ENCODE data around the gene ANLN.
A peak's percentile ranks its signal among the peaks of the same experiment; 100 is the strongest.
"Not testable (repeated sequence)": the region's sequence is repeated elsewhere in the genome, so short reads cannot be mapped to it uniquely, and the experiment has no call there.

Gene ANLN

GRCh38 chr7:36484265-36484664, 94.6 kb downstream of the ANLN start:
- H3K4me3 ChIP-seq (ENCODE audit: control insufficient read depth, low read depth, low read length): no peak overlapping the region
- TF ChIP-seq, protein P1, sequence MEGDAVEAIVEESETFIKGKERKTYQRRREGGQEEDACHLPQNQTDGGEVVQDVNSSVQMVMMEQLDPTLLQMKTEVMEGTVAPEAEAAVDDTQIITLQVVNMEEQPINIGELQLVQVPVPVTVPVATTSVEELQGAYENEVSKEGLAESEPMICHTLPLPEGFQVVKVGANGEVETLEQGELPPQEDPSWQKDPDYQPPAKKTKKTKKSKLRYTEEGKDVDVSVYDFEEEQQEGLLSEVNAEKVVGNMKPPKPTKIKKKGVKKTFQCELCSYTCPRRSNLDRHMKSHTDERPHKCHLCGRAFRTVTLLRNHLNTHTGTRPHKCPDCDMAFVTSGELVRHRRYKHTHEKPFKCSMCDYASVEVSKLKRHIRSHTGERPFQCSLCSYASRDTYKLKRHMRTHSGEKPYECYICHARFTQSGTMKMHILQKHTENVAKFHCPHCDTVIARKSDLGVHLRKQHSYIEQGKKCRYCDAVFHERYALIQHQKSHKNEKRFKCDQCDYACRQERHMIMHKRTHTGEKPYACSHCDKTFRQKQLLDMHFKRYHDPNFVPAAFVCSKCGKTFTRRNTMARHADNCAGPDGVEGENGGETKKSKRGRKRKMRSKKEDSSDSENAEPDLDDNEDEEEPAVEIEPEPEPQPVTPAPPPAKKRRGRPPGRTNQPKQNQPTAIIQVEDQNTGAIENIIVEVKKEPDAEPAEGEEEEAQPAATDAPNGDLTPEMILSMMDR (conservative IDR thresholded peaks at IDR 0.05; ENCODE audit: control insufficient read depth, insufficient read depth, low read depth, low read length): no peak
- no peak for DNase-seq (ENCODE audit: low read depth)

DNA sequence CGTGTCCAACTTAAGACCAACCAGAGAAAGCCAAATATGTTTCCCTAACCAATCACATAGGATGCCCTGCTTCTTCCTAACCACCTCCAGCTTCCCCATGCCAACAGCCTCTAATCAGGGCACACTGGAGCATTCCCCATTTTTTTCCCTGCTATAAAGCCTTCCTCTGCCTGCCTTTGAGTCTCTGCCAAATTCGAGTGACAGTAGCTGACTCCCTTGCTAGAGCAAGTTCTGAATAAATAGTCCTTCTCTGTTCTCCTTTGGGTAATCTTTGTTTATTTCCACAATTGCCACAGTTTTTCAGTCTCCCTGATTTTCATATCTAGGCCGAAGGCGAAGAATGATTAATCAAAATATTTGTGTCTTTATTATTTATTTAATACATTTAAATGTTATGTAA, 96.7 kb downstream of the ANLN start:
- DNase-seq (ENCODE audit: low read depth): no peak
- TF ChIP-seq, protein P1 (conservative IDR thresholded peaks at IDR 0.05; ENCODE audit: control insufficient read depth, insufficient read depth, low read depth, low read length): no peak
- no peak overlapping the region for H3K4me3 ChIP-seq (ENCODE audit: control insufficient read depth, low read depth, low read length)

DNA sequence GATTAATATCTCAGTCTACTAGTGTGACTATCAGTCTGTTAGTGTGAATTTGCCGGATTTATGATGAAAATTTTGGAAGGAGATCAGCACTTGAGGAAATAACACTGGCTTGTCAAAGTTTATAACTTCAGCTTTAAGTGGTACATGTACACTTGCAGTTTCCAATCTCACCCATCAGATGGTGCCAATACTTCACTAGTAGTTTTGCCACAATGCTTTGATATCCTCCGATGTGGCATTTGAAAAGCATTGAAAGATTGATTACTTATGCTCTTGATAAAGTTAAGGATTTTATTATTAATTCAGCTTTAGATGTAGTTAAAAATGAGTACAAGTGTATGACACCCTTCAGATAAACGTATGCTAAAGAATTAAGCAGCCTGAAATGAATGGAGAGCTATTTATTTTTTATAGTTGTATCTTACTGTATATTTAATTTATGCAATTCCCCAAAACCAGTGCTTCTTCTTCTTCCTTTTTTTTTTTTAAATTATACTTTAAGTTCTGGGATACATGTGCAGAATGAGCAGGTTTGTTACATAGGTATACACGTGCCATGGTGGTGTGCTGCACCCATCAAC, 98.2 kb downstream of the ANLN start:
- no peak overlapping the region for H3K4me3 ChIP-seq (ENCODE audit: control insufficient read depth, low read depth, low read length)
- DNase-seq (ENCODE audit: low read depth): peak; percentile 65

GRCh38 chr7:36488672-36489071, 99.0 kb downstream of the ANLN start:
- DNase-seq (ENCODE audit: low read depth); H3K4me3 ChIP-seq (ENCODE audit: control insufficient read depth, low read depth, low read length): not testable (repeated sequence)

More for the DNA sequence above, 98.2 kb downstream of the ANLN start:
- TF ChIP-seq, protein P1 (conservative IDR thresholded peaks at IDR 0.05; ENCODE audit: control insufficient read depth, insufficient read depth, low read depth, low read length): peak; percentile 74

GRCh38 chr7:36490419-36490830, 100.8 kb downstream of the ANLN start:
- DNase-seq (ENCODE audit: low read depth): no peak
- TF ChIP-seq, protein P1 (conservative IDR thresholded peaks at IDR 0.05; ENCODE audit: control insufficient read depth, insufficient read depth, low read depth, low read length): no peak
- H3K4me3 ChIP-seq (ENCODE audit: control insufficient read depth, low read depth, low read length): no peak overlapping the region

- no peak overlapping the region for H3K4me3 ChIP-seq (ENCODE audit: control insufficient read depth, low read depth, low read length)
- TF ChIP-seq, protein P1 (conservative IDR thresholded peaks at IDR 0.05; ENCODE audit: control insufficient read depth, insufficient read depth, low read depth, low read length): no peak
- no peak for DNase-seq (ENCODE audit: low read depth)
Observed at GRCh38 chr7:36491317-36491716, 101.7 kb downstream of the ANLN start.

DNA sequence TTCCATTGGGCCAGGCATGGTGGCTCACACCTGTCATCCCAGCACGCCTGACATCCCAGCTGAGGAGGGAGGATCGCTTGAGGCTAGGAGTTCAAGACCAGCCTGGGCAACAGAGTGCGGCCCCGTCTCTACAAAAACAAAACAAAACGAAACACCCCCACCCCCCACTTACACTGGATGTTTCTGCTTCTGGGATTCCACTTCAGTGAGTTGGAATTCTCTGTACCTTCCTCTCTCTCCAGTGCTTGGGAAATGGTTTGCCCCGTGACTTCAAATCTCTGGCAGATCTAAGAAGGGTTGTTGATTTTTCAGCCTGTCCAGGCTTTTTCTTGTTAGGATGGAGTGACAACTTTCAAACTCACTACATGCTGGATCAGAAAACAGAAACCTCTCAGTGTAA, 106.9 kb downstream of the ANLN start:
- DNase-seq (ENCODE audit: low read depth): no peak
- no peak overlapping the region for H3K4me3 ChIP-seq (ENCODE audit: control insufficient read depth, low read depth, low read length)
- TF ChIP-seq, protein P1 (conservative IDR thresholded peaks at IDR 0.05; ENCODE audit: control insufficient read depth, insufficient read depth, low read depth, low read length): no peak

DNA sequence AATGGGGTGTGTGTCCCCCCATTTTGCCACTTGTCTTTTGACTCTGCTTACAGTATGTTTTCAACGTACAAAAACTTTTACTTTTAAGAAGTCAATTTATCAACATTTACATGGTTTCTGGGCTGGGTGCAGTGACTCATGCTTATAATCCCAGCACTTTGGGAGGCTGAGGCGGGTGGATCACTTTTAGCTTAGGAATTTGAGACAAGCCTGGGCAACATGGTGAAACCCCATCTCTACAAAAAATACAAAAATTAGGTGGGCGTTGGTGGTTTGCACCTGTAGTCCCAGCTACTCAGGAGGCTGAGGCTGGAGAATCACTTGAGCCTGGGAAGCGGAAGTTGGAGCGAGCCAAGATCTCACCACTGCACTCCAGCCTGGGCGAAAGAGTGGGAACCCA, 107.5 kb downstream of the ANLN start:
- not testable (repeated sequence) for DNase-seq (ENCODE audit: low read depth); H3K4me3 ChIP-seq (ENCODE audit: control insufficient read depth, low read depth, low read length)
